Tibial nerve (tissue), 4 donors: ENCODE data around the gene IGF1R. TPM values are rescaled to one million over a fixed set of nuclear protein-coding genes. Genes with fewer than 3 reads are reported as not detected.

Source experiments
- DNase-seq, 2 donors: peaks; one replicate each; pipeline ENCODE4 v3.0.0-alpha.2; 2019; ENCODE audit warnings: low spot score in 2 of 2
- H3K27ac ChIP-seq, 4 donors: fragments of 200-600 bp; sonication (generic) in 3 of 4; one replicate each; pipeline ENCODE4 v1.5.1; 2017 to 2019; ENCODE audit warnings: mild to moderate bottlenecking in 1 of 4
- H3K27me3 ChIP-seq, 2 donors: fragments of 200-600 bp; sonication (generic) in 1 of 2; one replicate each; pipeline versions ENCODE4 v1.5.1 to v1.6.0; 2017 to 2019
- H3K36me3 ChIP-seq, 3 donors: fragments of 200-600 bp; sonication (generic); one replicate each; pipeline ENCODE4 v1.5.1; 2018 to 2019
- H3K4me1 ChIP-seq, 4 donors: fragments of 200-600 bp; sonication (generic) in 3 of 4; one replicate each; pipeline ENCODE4 v1.5.1; 2017 to 2019
- H3K4me3 ChIP-seq, 4 donors: fragments of 200-600 bp; sonication (generic) in 3 of 4; one replicate each; pipeline ENCODE4 v1.5.1; 2017 to 2019; ENCODE audit warnings: mild to moderate bottlenecking in 1 of 4, moderate library complexity in 1 of 4
- H3K9me3 ChIP-seq, 4 donors: fragments of 200-600 bp; sonication (generic) in 3 of 4; one replicate each; pipeline ENCODE4 v1.5.1; 2017 to 2019
- EP300 ChIP-seq, 2 donors: sonication (generic); formaldehyde crosslinking; IDR thresholded peaks; one replicate each; pipeline ENCODE4 v1.6.1; 2017; ENCODE audit warnings: antibody characterized with exemption in 2 of 2, mild to moderate bottlenecking in 1 of 2
- POLR2A ChIP-seq, 2 donors: fragments of 450-650 bp; IDR thresholded peaks; one replicate each; pipeline ENCODE4 v1.6.1; 2017; ENCODE audit warnings: antibody characterized with exemption in 2 of 2, mild to moderate bottlenecking in 2 of 2, moderate library complexity in 2 of 2
- WGBS, 2 donors: methylation state at CpG; one replicate each; pipeline ENCODE4 v1.1.5; 2018; 5-methylcytosine and 5-hydroxymethylcytosine counted together
- total RNA-seq, 4 donors: library from RNA; depleted of rRNA; stranded (reverse); fragments of >200 nt; gene quantifications; one replicate each; pipeline ENCODE4 v1.1.0, GENCODE V29; 2016
- TF ChIP-seq, protein P1 (sequence below), 5 experiments: fragments of 200-600 bp in 3 of 5; fragments of 450-650 bp in 2 of 5; sonication (generic) in 3 of 5; IDR thresholded peaks; one replicate each; pipeline ENCODE4 v1.5.1; 2016 to 2019; ENCODE audit warnings: antibody characterized with exemption in 5 of 5, mild to moderate bottlenecking in 3 of 5, moderate library complexity in 2 of 5

Gene IGF1R
- total RNA-seq, 4 donors from 2014 or later = 82.5 to 164 (median 111) TPM

- WGBS, 2 donors = 93 to 95% methylated on average over 6 of the region's 6 CpGs
- no peak for TF ChIP-seq EP300 (IDR thresholded peaks at IDR 0.05)
- TF ChIP-seq, protein P1, sequence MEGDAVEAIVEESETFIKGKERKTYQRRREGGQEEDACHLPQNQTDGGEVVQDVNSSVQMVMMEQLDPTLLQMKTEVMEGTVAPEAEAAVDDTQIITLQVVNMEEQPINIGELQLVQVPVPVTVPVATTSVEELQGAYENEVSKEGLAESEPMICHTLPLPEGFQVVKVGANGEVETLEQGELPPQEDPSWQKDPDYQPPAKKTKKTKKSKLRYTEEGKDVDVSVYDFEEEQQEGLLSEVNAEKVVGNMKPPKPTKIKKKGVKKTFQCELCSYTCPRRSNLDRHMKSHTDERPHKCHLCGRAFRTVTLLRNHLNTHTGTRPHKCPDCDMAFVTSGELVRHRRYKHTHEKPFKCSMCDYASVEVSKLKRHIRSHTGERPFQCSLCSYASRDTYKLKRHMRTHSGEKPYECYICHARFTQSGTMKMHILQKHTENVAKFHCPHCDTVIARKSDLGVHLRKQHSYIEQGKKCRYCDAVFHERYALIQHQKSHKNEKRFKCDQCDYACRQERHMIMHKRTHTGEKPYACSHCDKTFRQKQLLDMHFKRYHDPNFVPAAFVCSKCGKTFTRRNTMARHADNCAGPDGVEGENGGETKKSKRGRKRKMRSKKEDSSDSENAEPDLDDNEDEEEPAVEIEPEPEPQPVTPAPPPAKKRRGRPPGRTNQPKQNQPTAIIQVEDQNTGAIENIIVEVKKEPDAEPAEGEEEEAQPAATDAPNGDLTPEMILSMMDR (IDR thresholded peaks at IDR 0.05) = no peak
- no peak for TF ChIP-seq POLR2A (IDR thresholded peaks at IDR 0.05)
- no peak overlapping the region for H3K4me3 ChIP-seq
- no peaks in the 10 kb centered on the region for H3K9me3 ChIP-seq
- H3K36me3 ChIP-seq = no peaks in the 10 kb centered on the region
- H3K4me1 ChIP-seq = peaks cover 5 to 95% (median 37%) of the 10 kb centered on the region in 4 donors
- DNase-seq = no peak
- H3K27me3 ChIP-seq = no peaks in the 10 kb centered on the region
- no peak overlapping the region for H3K27ac ChIP-seq
Measured at GRCh38 chr15:98720031-98720430, 71.7 kb downstream of the IGF1R start.

DNA sequence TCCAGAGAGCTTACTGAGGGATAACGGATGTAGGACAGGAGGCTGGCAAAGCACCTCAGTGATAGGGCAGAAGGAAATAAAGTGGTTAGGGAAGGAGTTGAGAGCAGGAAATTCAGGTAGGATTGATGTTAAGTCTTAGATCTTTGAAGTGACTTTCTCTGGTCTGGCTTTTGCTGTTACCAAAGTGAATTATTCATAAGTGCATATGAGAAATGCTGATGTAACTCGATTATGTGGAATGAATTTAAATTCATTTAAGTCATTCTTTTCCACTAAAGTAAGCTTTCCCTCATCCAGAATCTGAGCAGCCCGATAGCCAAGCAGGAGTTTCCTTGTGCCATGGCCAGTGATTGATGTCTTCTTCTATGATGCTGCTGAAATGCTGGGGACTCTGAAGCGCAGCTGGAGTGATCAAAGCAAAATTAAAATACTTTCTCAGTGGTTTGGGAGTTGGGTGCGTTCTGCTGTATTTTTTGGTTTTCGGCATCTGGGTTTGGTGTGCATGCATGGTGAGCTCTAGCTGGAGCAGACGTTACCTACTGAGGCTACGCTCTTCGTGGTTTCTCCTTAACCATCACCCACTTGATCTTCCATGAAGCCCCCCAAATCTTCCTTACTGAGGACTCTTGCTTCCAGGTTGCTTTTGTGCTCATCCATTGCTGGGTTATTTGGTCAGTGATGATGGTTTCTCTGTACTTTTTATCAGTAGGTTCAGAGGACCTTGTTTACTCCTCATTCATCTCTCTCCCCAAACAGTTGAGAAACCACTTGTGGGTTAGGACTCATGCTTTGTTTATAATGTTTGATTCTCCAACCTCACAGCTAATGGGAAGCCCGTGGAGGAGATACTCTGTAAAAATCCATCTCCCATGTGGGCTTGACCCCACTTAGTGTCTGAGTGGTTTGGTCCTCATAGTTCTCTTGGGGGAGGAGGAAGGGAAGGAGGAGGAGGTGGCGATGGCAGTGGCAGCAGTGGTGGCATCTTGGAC is 72.5 kb downstream of the IGF1R start:
- Histone ChIP-seq H3K36me3 (no peaks in the 10 kb centered on the region), H3K27me3 (no peaks in the 10 kb centered on the region), H3K27ac (no peak overlapping the region), H3K9me3 (no peaks in the 10 kb centered on the region), H3K4me3 (no peak overlapping the region), H3K4me1 (peaks cover 5 to 87% (median 34%) of the 10 kb centered on the region in 4 donors)
- 86 to 92% methylated on average over 11 of the region's 11 CpGs for WGBS, 2 donors
- TF ChIP-seq EP300 (IDR thresholded peaks at IDR 0.05) (no peak), POLR2A (IDR thresholded peaks at IDR 0.05) (no peak)
- TF ChIP-seq, protein P1 (IDR thresholded peaks at IDR 0.05) = no peak
- DNase-seq = no peak

DNA sequence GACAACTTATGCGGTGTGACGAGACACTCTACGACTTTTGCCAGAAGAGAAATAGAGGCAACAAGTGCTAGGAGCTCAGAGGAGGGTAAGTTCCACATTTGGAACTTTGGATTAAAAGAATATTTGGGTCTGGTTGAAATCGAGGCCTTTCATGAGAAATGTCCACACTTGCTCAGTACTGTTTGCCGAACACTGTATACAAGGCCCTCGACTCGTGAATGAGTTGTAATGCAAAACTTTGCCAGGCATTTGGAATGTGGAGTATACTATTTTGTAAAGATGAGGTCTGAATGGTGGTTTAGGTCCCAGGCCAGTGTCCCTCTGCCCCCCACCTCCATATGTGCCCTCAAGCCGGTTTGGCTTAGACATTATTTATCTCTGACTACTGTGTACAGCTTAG is 73.9 kb downstream of the IGF1R start:
- TF ChIP-seq, protein P1 (IDR thresholded peaks at IDR 0.05) = no peak
- TF ChIP-seq POLR2A (IDR thresholded peaks at IDR 0.05) (no peak), EP300 (IDR thresholded peaks at IDR 0.05) (no peak)
- no peak for DNase-seq
- Histone ChIP-seq H3K27me3 (no peaks in the 10 kb centered on the region), H3K4me3 (no peak overlapping the region), H3K36me3 (no peaks in the 10 kb centered on the region), H3K9me3 (no peaks in the 10 kb centered on the region), H3K4me1 (peaks cover 5 to 84% (median 36%) of the 10 kb centered on the region in 4 donors), H3K27ac (no peak overlapping the region)
- WGBS, 2 donors = 84 to 87% methylated on average over 8 of the region's 8 CpGs

DNA sequence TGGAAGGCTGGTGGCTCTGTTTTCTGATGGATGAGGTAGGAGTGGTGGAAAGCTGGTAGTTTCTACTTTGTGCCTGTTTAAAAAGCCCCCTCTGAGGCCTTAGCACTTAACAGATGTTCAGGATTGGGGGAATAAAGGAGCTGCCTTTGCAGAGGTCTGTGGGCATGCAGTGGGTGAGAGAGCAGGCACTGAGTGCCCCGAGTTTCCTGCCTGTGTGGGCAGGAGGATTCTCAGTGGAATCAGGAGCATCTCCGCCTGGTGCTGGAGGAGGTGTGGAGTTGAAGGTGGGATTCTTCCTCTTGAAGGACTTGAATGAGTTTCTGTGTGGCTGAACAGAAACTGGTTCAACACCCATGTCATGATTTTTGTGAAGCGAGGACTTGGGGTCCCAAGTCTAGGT is 74.3 kb downstream of the IGF1R start:
- WGBS, 2 donors = 67 to 73% methylated on average over 3 of the region's 3 CpGs
- Histone ChIP-seq H3K4me1 (peaks cover 5 to 84% (median 37%) of the 10 kb centered on the region in 4 donors), H3K27ac (no peak overlapping the region)

More for the DNA sequence above, 74.3 kb downstream of the IGF1R start:
- Histone ChIP-seq H3K36me3 (no peaks in the 10 kb centered on the region), H3K27me3 (no peaks in the 10 kb centered on the region), H3K4me3 (no peak overlapping the region), H3K9me3 (no peaks in the 10 kb centered on the region)
- no peak for DNase-seq
- TF ChIP-seq, protein P1 (IDR thresholded peaks at IDR 0.05) = no peak
- no peak for TF ChIP-seq EP300 (IDR thresholded peaks at IDR 0.05)
- TF ChIP-seq POLR2A (IDR thresholded peaks at IDR 0.05) = no peak
